HL-60/S4 treated with phorbol 12-myristate 13-acetate at 8.2 ng/mL for 4 days and 3 days (cell line): Measurements from ENCODE around the gene PRSS2.

Source experiments
- in situ Hi-C: fragments of 300-500 bp; cut with MboI; formaldehyde crosslinking; loops from 2 replicates; pipeline ENCODE4 v1.15.0; 2022; ENCODE audit warnings: low sequenced_read_pairs

The PRSS2 gene

GRCh38 chr7:142817506-142817905, 46.7 kb downstream of the PRSS2 start:
- in situ Hi-C loops, result no loop called here

GRCh38 chr7:142819530-142819929, 48.8 kb downstream of the PRSS2 start:
- in situ Hi-C loops, result no loop called here

- in situ Hi-C loops, result no loop called here
Observed at GRCh38 chr7:142822714-142823113, 51.9 kb downstream of the PRSS2 start.
